HepG2 (cell line): ENCODE results near the gene SFTA2. TPM values are rescaled to one million over a fixed set of nuclear protein-coding genes. Genes with fewer than 3 reads are reported as not detected.

ENCODE experiments used
- ATAC-seq: fragments of 200-7000 bp; cut with Tn5 transposase; 3 replicates; pipeline ENCODE4 v1.9.1; 2020; ENCODE audit warnings: mild to moderate bottlenecking, moderate library complexity
- BruUV-seq: library from RNA; stranded (reverse); fragments of 400-500 nt; replicated peaks from 2 replicates; lab custom pipeline; 2021; lab: Mats Ljungman, UMichigan
- CTCF ChIA-PET: fragments of 300-600 bp; formaldehyde crosslinking; extraction: SDS; loops from one replicate; lab custom pipeline; 2021; ENCODE audit warnings: low total read pairs, inconsistent platforms, low intra/inter-chr PET ratio; lab: Yijun Ruan, JAX
- POLR2A ChIA-PET: fragments of 350-600 bp; sonication (Branson Sonifier 250); formaldehyde crosslinking; loops from one replicate; lab custom pipeline; 2020; ENCODE audit warnings: antibody characterized with exemption, inconsistent platforms; lab: Yijun Ruan, JAX
- DNase-seq: peaks from one replicate; pipeline ENCODE4 v3.0.0-alpha.2; 2015; ENCODE audit warnings: low spot score
- FAIRE-seq: peaks from 3 replicates; lab custom pipeline; 2011; peaks lifted over from hg19 to GRCh38; lab: Jason Lieb, UNC
- H2AFZ ChIP-seq: one replicate; pipeline ENCODE4 v1.6.1; 2011; ENCODE audit warnings: low read length, inconsistent platforms
- H3K27ac ChIP-seq: fragments of 300-600 bp; 3 replicates; pipeline ENCODE4 v1.8.0; 2011; ENCODE audit warnings: mixed run types, mild to moderate bottlenecking, mixed read lengths, low read length, inconsistent platforms; ENCODE audit not compliant: insufficient read depth; ENCODE audit errors: extremely low read length
- H3K27me3 ChIP-seq, 2 experiments: fragments of 200-600 bp in 1 of 2; 2 replicates in 1 of 2; 3 replicates in 1 of 2; pipeline versions ENCODE4 v1.6.0 to v1.8.0; 2011; ENCODE audit warnings: low read length in 2 of 2, mild to moderate bottlenecking in 2 of 2, moderate library complexity in 2 of 2, inconsistent platforms in 1 of 2; ENCODE audit not compliant: insufficient read depth in 2 of 2, control insufficient read depth in 1 of 2
- H3K36me3 ChIP-seq, 2 experiments: fragments of 200-600 bp in 1 of 2; replicated peaks in 1 of 2; 2 replicates in 1 of 2; 3 replicates in 1 of 2; pipeline versions ENCODE4 v1.5.1 to v1.8.0; 2011; ENCODE audit warnings: low read length in 2 of 2, inconsistent platforms in 1 of 2; ENCODE audit not compliant: insufficient read depth in 2 of 2, control insufficient read depth in 1 of 2
- H3K4me1 ChIP-seq: 2 replicates; pipeline ENCODE4 v1.5.1; 2012; ENCODE audit warnings: low read length, inconsistent platforms; ENCODE audit not compliant: insufficient read depth
- H3K4me2 ChIP-seq: 2 replicates; pipeline ENCODE4 v1.6.0; 2011; ENCODE audit warnings: low read depth, low read length, inconsistent platforms
- H3K4me3 ChIP-seq, 3 experiments: fragments of 200-600 bp in 1 of 3; sonication (generic), shearing (Covaris generic) in 1 of 3; replicated peaks in 1 of 3; 2 replicates each; pipeline ENCODE4 v1.5.1; 2011 to 2016; ENCODE audit warnings: low read length in 3 of 3, inconsistent platforms in 2 of 3, low read depth in 2 of 3, mild to moderate bottlenecking in 2 of 3, control low read depth in 1 of 3, mixed read lengths in 1 of 3; ENCODE audit not compliant: insufficient read depth in 1 of 3
- H3K79me2 ChIP-seq: one replicate; pipeline ENCODE4 v1.6.1; 2011; ENCODE audit warnings: low read length, inconsistent platforms; ENCODE audit not compliant: insufficient read depth
- H3K9ac ChIP-seq: 2 replicates; pipeline ENCODE4 v1.6.0; 2011; ENCODE audit warnings: mild to moderate bottlenecking, low read depth, low read length, inconsistent platforms; ENCODE audit not compliant: insufficient read depth
- H3K9me3 ChIP-seq: 2 replicates; pipeline ENCODE4 v1.5.1; 2012; ENCODE audit warnings: mild to moderate bottlenecking, low read length
- H4K20me1 ChIP-seq: 2 replicates; pipeline ENCODE4 v1.6.0; 2011; ENCODE audit warnings: inconsistent platforms, mild to moderate bottlenecking, low read length, moderate library complexity; ENCODE audit not compliant: insufficient read depth
- WGBS: methylation state at CpG from one replicate; pipeline ENCODE4 v1.1.6; 2017; ENCODE audit warnings: low lambda C conversion rate; 5-methylcytosine and 5-hydroxymethylcytosine counted together
- in situ Hi-C: cut with HindIII; loops from 2 replicates; pipeline ENCODE4 v1.10.0; 2017; ENCODE audit warnings: low pct_unique_long_range_greater_than_20kb; ENCODE audit not compliant: extremely low pct_ligation_motif_present
- intact Hi-C: fragments of 100-400 bp; cut with micrococcal nuclease; formaldehyde crosslinking; loops from one replicate; pipeline ENCODE4 v1.10.0; 2022; ENCODE audit not compliant: unreplicated experiment
- polyA plus RNA-seq, 8 experiments: library from polyadenylated mRNA; depleted of rRNA in 3 of 8; stranded (reverse) in 7 of 8; unstranded in 1 of 8; fragments of >200 nt; fragmentation: Illumina TruSeq in 4 of 8; extraction: Trizol in 4 of 8; gene quantifications; 2 replicates each; pipeline versions ENCODE4 v1.2.1 to v1.2.3, GENCODE V29; 2011 to 2016; ENCODE audit warnings: low read depth in 4 of 8, missing spikeins in 1 of 8, mixed read lengths in 1 of 8; ENCODE audit not compliant: insufficient read depth in 1 of 8
- total RNA-seq, 5 experiments: library from RNA; depleted of rRNA; stranded (reverse); fragments of >200 nt; fragmentation: Illumina TruSeq; extraction: Trizol; gene quantifications; 2 replicates each; pipeline ENCODE4 v1.2.3, GENCODE V29; 2016; ENCODE audit warnings: low read depth in 1 of 5
- TF ChIP-seq, protein P1 (sequence below): sonication (generic); formaldehyde crosslinking; IDR thresholded peaks from 2 replicates; pipeline ENCODE4 v1.9.0; 2021; ENCODE audit warnings: missing genetic modification reagents, borderline replicate concordance
- TF ChIP-seq, protein P2 (sequence below): IDR thresholded peaks from 2 replicates; pipeline ENCODE4 v1.4.0; 2020; ENCODE audit warnings: mild to moderate bottlenecking, missing genetic modification reagents

Gene SFTA2
- total and polyA plus RNA-seq, 2 of the 13 experiments (the other 11 are each of a cell fraction or from before 2014, with no cell fraction given) = not detected

GRCh38 chr6:30979141-30979540, 47.2 kb upstream of the SFTA2 start:
- Histone ChIP-seq H3K79me2 (no peaks in the 10 kb centered on the region), H3K27me3 (0 out of 5 replicates have a peak, but pooled peaks cover 0 to 9% of the 10 kb centered on the region in 2 experiments), H3K27ac (no peak overlapping the region), H4K20me1 (no peaks in the 10 kb centered on the region), H3K9me3 (no peaks in the 10 kb centered on the region), H3K4me3 (no peak overlapping the region), H2AFZ (no peak overlapping the region), H3K4me2 (no peak overlapping the region), H3K36me3 (no peaks in the 10 kb centered on the region), H3K9ac (no peak overlapping the region), H3K4me1 (peaks cover 7% of the 10 kb centered on the region; the same call in 1 of the 2 replicates)
- in situ Hi-C loops (no loop called here), intact Hi-C loops (no loop called here)
- DNase-seq = no peak
- WGBS = 0% methylated on average over 1 of the region's 1 CpG
- TF ChIP-seq, protein P1, sequence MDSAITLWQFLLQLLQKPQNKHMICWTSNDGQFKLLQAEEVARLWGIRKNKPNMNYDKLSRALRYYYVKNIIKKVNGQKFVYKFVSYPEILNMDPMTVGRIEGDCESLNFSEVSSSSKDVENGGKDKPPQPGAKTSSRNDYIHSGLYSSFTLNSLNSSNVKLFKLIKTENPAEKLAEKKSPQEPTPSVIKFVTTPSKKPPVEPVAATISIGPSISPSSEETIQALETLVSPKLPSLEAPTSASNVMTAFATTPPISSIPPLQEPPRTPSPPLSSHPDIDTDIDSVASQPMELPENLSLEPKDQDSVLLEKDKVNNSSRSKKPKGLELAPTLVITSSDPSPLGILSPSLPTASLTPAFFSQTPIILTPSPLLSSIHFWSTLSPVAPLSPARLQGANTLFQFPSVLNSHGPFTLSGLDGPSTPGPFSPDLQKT (CRISPR knock-in tag) = no peak
- TF ChIP-seq, protein P2, sequence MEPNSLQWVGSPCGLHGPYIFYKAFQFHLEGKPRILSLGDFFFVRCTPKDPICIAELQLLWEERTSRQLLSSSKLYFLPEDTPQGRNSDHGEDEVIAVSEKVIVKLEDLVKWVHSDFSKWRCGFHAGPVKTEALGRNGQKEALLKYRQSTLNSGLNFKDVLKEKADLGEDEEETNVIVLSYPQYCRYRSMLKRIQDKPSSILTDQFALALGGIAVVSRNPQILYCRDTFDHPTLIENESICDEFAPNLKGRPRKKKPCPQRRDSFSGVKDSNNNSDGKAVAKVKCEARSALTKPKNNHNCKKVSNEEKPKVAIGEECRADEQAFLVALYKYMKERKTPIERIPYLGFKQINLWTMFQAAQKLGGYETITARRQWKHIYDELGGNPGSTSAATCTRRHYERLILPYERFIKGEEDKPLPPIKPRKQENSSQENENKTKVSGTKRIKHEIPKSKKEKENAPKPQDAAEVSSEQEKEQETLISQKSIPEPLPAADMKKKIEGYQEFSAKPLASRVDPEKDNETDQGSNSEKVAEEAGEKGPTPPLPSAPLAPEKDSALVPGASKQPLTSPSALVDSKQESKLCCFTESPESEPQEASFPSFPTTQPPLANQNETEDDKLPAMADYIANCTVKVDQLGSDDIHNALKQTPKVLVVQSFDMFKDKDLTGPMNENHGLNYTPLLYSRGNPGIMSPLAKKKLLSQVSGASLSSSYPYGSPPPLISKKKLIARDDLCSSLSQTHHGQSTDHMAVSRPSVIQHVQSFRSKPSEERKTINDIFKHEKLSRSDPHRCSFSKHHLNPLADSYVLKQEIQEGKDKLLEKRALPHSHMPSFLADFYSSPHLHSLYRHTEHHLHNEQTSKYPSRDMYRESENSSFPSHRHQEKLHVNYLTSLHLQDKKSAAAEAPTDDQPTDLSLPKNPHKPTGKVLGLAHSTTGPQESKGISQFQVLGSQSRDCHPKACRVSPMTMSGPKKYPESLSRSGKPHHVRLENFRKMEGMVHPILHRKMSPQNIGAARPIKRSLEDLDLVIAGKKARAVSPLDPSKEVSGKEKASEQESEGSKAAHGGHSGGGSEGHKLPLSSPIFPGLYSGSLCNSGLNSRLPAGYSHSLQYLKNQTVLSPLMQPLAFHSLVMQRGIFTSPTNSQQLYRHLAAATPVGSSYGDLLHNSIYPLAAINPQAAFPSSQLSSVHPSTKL (CRISPR knock-in tag) = no peak
- POLR2A ChIA-PET = no interaction called here
- no peak for FAIRE-seq
- CTCF ChIA-PET = no interaction called here
- ATAC-seq = no peak
- no TSS peak for BruUV-seq
